GM12878 (cell line): ENCODE measurements around the gene PDE6B. TPM values are rescaled to one million over a fixed set of nuclear protein-coding genes. Genes with fewer than 3 reads are reported as not detected.

Experiments
- ATAC-seq: fragments of 200-7000 bp; cut with Tn5 transposase; 3 replicates; pipeline ENCODE4 v1.9.1; 2020; ENCODE audit warnings: mild to moderate bottlenecking, moderate library complexity
- BruUV-seq: library from RNA; stranded (reverse); fragments of 400-500 nt; replicated peaks from 2 replicates; lab custom pipeline; 2021; lab: Mats Ljungman, UMichigan
- CTCF ChIA-PET: fragments of 300-600 bp; sonication (Branson Sonifier 250); formaldehyde crosslinking; extraction: SDS; loops from one replicate; lab custom pipeline; 2021; ENCODE audit warnings: inconsistent platforms; lab: Yijun Ruan, JAX
- POLR2A ChIA-PET: fragments of 350-600 bp; formaldehyde crosslinking; extraction: SDS; loops from one replicate; lab custom pipeline; 2021; ENCODE audit warnings: inconsistent platforms; lab: Charles Lee
- RAD21 ChIA-PET: fragments of 300-600 bp; sonication (Branson Sonifier 250); formaldehyde crosslinking; loops from one replicate; lab custom pipeline; 2023; ENCODE audit warnings: antibody characterized with exemption; ENCODE audit not compliant: unreplicated experiment; lab: Charles Lee
- SMC1A ChIA-PET: fragments of 300-600 bp; sonication (Branson Sonifier 250); formaldehyde crosslinking; loops from one replicate; lab custom pipeline; 2023; ENCODE audit not compliant: unreplicated experiment, uncharacterized antibody; lab: Charles Lee
- DNase-seq: peaks from one replicate; pipeline ENCODE4 v3.0.0-alpha.2; 2011; ENCODE audit warnings: low read depth, low spot score
- FAIRE-seq: peaks from 3 replicates; lab custom pipeline; 2011; peaks lifted over from hg19 to GRCh38; lab: Jason Lieb, UNC
- H2AFZ ChIP-seq: 2 replicates; pipeline ENCODE4 v1.6.0; 2011; ENCODE audit warnings: low read depth, low read length, control low read depth; ENCODE audit not compliant: control insufficient read depth
- H3K27ac ChIP-seq: 2 replicates; pipeline ENCODE4 v1.5.1; 2011; ENCODE audit warnings: control low read depth; ENCODE audit not compliant: control insufficient read depth, insufficient read depth
- H3K27me3 ChIP-seq, 2 experiments: replicated peaks in 1 of 2; 2 replicates each; pipeline versions ENCODE4 v1.6.0 to v1.6.1; 2011; ENCODE audit warnings: low read length in 1 of 2; ENCODE audit not compliant: control insufficient read depth in 2 of 2, insufficient read depth in 2 of 2
- H3K36me3 ChIP-seq, 2 experiments: 2 replicates each; pipeline ENCODE4 v1.5.1; 2011; ENCODE audit warnings: low read length in 1 of 2; ENCODE audit not compliant: control insufficient read depth in 2 of 2, insufficient read depth in 2 of 2
- H3K4me1 ChIP-seq: 2 replicates; pipeline ENCODE4 v1.6.1; 2011; ENCODE audit warnings: mild to moderate bottlenecking, low read length, moderate library complexity, mixed read lengths; ENCODE audit not compliant: control insufficient read depth, insufficient read depth
- H3K4me2 ChIP-seq: 2 replicates; pipeline ENCODE4 v1.6.0; 2011; ENCODE audit warnings: control low read depth; ENCODE audit not compliant: control insufficient read depth, insufficient read depth
- H3K4me3 ChIP-seq: fragments of 200-600 bp; sonication (generic); 2 replicates; pipeline ENCODE4 v1.5.1; 2016
- H3K79me2 ChIP-seq: 2 replicates; pipeline ENCODE4 v1.6.0; 2011; ENCODE audit warnings: low read length; ENCODE audit not compliant: control insufficient read depth, insufficient read depth
- H3K9ac ChIP-seq: 2 replicates; pipeline ENCODE4 v1.8.0; 2011; ENCODE audit warnings: low read length, control low read depth, mixed read lengths; ENCODE audit not compliant: control insufficient read depth, insufficient read depth
- H3K9me3 ChIP-seq: replicated peaks from 3 replicates; pipeline ENCODE4 v1.5.1; 2011; ENCODE audit warnings: mild to moderate bottlenecking, low read length; ENCODE audit not compliant: control insufficient read depth, insufficient read depth
- H4K20me1 ChIP-seq: 2 replicates; pipeline ENCODE4 v1.6.0; 2011; ENCODE audit not compliant: control insufficient read depth, insufficient read depth
- POLR2A ChIP-seq: IDR thresholded peaks from 2 replicates; pipeline ENCODE4 v1.6.1; 2011; ENCODE audit warnings: low read depth, mild to moderate bottlenecking, low read length
- RAD21 ChIP-seq: IDR thresholded peaks from 2 replicates; pipeline ENCODE4 v1.6.1; 2011; ENCODE audit warnings: mild to moderate bottlenecking, low read depth, low read length, moderate library complexity; ENCODE audit not compliant: insufficient read depth
- SMAD5 ChIP-seq: IDR thresholded peaks from 2 replicates; pipeline ENCODE4 v1.6.1; 2016; ENCODE audit warnings: antibody characterized with exemption, low read depth
- SPI1 ChIP-seq: IDR thresholded peaks from 2 replicates; pipeline ENCODE4 v1.6.1; 2011; ENCODE audit warnings: low read depth, mild to moderate bottlenecking, low read length, moderate library complexity, borderline replicate concordance; ENCODE audit not compliant: insufficient read depth
- TCF12 ChIP-seq: IDR thresholded peaks from 2 replicates; pipeline ENCODE4 v1.6.1; 2011; ENCODE audit warnings: low read depth, mild to moderate bottlenecking, low read length
- WGBS: methylation state at CpG from one replicate; pipeline ENCODE4 v1.1.6; 2016; ENCODE audit warnings: low lambda C conversion rate; ENCODE audit not compliant: insufficient replicate concordance, insufficient coverage; ENCODE audit errors: missing lambda C conversion rate; 5-methylcytosine and 5-hydroxymethylcytosine counted together
- in situ Hi-C: fragments of 300-500 bp; cut with MboI; formaldehyde crosslinking; loops from 9 replicates; pipeline ENCODE4 v1.14.3; 2018; ENCODE audit warnings: mixed read lengths
- intact Hi-C: fragments of 100-400 bp; cut with micrococcal nuclease; formaldehyde crosslinking; loops from one replicate; pipeline ENCODE4 v1.14.2; 2022; ENCODE audit not compliant: unreplicated experiment
- polyA plus RNA-seq, 11 experiments: library from polyadenylated mRNA; depleted of rRNA in 4 of 11; unstranded in 6 of 11; stranded (reverse) in 5 of 11; fragments of >200 nt; fragmentation: Nextera tagmentation in 4 of 11; fragmentation: Illumina TruSeq in 1 of 11; extraction: Ambion mirVana in 4 of 11; extraction: Trizol in 1 of 11; gene quantifications; 1 replicate in 1 of 11; 2 replicates in 10 of 11; pipeline versions ENCODE4 v1.2.1 to v1.2.3, GENCODE V29; 2011 to 2016; ENCODE audit warnings: inconsistent platforms in 2 of 11, missing spikeins in 2 of 11, low read depth in 1 of 11
- total RNA-seq, 4 experiments: library from RNA; depleted of rRNA in 3 of 4; stranded (reverse); fragments of >200 nt in 3 of 4; fragmentation: Illumina TruSeq in 1 of 4; extraction: Trizol in 1 of 4; gene quantifications; 2 replicates each; pipeline versions ENCODE4 v1.2.1 to v1.2.3, GENCODE V29; 2013 to 2021
- TF ChIP-seq, protein P1 (sequence below): fragments of 450-650 bp; IDR thresholded peaks from 2 replicates; pipeline ENCODE4 v1.6.1; 2018; ENCODE audit warnings: mild to moderate bottlenecking, low read depth, moderate library complexity; ENCODE audit not compliant: partially characterized antibody

The PDE6B gene
- total and polyA plus RNA-seq, 10 of the 15 experiments (the other 5 are each of a cell fraction or from before 2014, with no cell fraction given): 2.6 to 6.4 (median 3.8) TPM

DNA sequence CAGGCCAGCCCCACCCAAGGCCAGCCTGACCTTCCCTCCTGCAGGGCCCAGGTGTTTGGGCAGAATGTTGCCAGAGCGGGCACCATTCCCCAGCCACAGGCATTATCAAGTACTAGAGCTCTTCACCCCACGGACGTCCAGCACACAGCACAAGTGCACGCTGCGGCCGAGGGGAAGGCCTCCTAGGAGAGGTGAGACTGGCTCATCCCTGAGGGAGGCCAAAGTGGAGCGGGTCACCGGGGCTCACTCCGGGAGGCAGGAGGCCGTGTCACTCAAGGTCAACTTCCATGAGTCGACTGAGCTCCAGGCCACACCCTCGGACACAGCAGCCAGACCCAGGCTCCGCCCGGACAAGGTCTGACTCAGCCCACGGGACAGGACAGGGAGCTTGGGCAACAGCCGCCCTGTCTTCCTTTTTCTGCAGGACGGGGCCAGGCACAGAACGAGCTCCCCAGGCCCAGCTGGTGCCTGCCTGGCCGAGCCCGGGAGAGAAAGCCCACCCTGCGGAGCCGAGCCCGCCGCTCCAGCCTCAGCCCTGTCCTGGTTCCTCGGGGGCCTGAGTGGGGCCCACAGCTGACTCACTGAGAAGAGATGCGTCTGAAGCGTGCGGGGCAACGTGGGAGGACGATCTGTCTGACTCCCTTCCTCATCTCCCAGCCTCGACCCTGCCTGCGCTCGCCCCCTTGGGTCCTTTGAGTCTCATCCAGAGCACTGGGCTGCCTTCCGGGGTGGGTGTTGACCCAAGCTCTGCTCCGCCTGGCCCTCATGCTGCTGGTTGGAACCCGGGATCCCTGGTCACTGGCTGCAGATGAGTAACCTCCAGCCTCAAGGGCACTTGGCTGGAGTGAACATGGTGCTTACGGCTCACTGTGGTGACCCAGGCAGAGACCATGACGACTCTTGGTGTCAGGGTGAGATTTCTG, 61.9 kb downstream of the PDE6B start:
- TF ChIP-seq POLR2A (peak; percentile 15; the same call in 1 of the 2 replicates), RAD21 (no peak), SPI1 (no peak), SMAD5 (no peak), TCF12 (no peak)
- TF ChIP-seq, protein P1, sequence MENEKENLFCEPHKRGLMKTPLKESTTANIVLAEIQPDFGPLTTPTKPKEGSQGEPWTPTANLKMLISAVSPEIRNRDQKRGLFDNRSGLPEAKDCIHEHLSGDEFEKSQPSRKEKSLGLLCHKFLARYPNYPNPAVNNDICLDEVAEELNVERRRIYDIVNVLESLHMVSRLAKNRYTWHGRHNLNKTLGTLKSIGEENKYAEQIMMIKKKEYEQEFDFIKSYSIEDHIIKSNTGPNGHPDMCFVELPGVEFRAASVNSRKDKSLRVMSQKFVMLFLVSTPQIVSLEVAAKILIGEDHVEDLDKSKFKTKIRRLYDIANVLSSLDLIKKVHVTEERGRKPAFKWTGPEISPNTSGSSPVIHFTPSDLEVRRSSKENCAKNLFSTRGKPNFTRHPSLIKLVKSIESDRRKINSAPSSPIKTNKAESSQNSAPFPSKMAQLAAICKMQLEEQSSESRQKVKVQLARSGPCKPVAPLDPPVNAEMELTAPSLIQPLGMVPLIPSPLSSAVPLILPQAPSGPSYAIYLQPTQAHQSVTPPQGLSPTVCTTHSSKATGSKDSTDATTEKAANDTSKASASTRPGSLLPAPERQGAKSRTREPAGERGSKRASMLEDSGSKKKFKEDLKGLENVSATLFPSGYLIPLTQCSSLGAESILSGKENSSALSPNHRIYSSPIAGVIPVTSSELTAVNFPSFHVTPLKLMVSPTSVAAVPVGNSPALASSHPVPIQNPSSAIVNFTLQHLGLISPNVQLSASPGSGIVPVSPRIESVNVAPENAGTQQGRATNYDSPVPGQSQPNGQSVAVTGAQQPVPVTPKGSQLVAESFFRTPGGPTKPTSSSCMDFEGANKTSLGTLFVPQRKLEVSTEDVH: no peak
- Histone ChIP-seq H3K27me3 (no peaks in the 10 kb centered on the region), H3K36me3 (no peaks in the 10 kb centered on the region), H3K4me2 (no peak overlapping the region), H3K9ac (no peak overlapping the region), H2AFZ (no peak overlapping the region), H3K79me2 (no peaks in the 10 kb centered on the region), H3K4me3 (no peak overlapping the region), H4K20me1 (no peaks in the 10 kb centered on the region), H3K9me3 (no peaks in the 10 kb centered on the region), H3K27ac (no peak overlapping the region), H3K4me1 (peaks cover 12% of the 10 kb centered on the region)
- ChIA-PET RAD21 (no interaction called here), SMC1A (no interaction called here), CTCF (no interaction called here), POLR2A (no interaction called here)
- 68% methylated on average over 38 of the region's 38 CpGs for WGBS
- ATAC-seq (no peak), DNase-seq (no peak), FAIRE-seq (no peak)
- intact Hi-C loops (no loop called here), in situ Hi-C loops (no loop called here)
- BruUV-seq: no TSS peak
